PC-3 (cell line): Measurements from ENCODE around the gene PAX4.

ENCODE experiments used
- CTCF ChIP-seq: fragments of 300-600 bp; sonication (generic); conservative IDR thresholded peaks from 2 replicates; pipeline ENCODE4 v1.5.1; 2017; ENCODE audit warnings: antibody characterized with exemption, low read depth, mild to moderate bottlenecking, low read length
- EZH2 ChIP-seq: fragments of 300-600 bp; sonication (generic); IDR thresholded peaks from one replicate; pipeline ENCODE4 v1.6.1; 2017; ENCODE audit warnings: antibody characterized with exemption, mild to moderate bottlenecking, low read length; ENCODE audit not compliant: unreplicated experiment
- EZH2phosphoT487 ChIP-seq: fragments of 300-600 bp; sonication (generic); IDR thresholded peaks from 2 replicates; pipeline ENCODE4 v1.6.1; 2018; ENCODE audit warnings: mild to moderate bottlenecking, antibody characterized with exemption, low read length, borderline replicate concordance

- TF ChIP-seq CTCF: no peak
- no peak for TF ChIP-seq EZH2
- no peak for TF ChIP-seq EZH2phosphoT487
These were observed 5.7 kb downstream of the PAX4 start for GRCh38 chr7:127612263-127612662.
